HG03280 (cell line): Measurements from ENCODE around the gene PRKAR1B.

Source experiments
- ATAC-seq: cut with Tn5 transposase; IDR thresholded peaks from one replicate; pipeline ENCODE4 v1.9.1; 2021; ENCODE audit warnings: mild to moderate bottlenecking, moderate library complexity; ENCODE audit not compliant: unreplicated experiment

The PRKAR1B gene

GRCh38 chr7:514651-515598 is 212.2 kb downstream of the PRKAR1B start:
- ATAC-seq = no peak

GRCh38 chr7:514242-514641 is 212.8 kb downstream of the PRKAR1B start:
- no peak for ATAC-seq

GRCh38 chr7:513521-514166 is 213.4 kb downstream of the PRKAR1B start:
- ATAC-seq = no peak

- no peak for ATAC-seq
Observed at GRCh38 chr7:512541-513311, 214.4 kb downstream of the PRKAR1B start.

- no peak for ATAC-seq
Observed at GRCh38 chr7:512146-512510, 215.0 kb downstream of the PRKAR1B start.

- ATAC-seq = no peak
Observed at GRCh38 chr7:511476-512145, 215.5 kb downstream of the PRKAR1B start.

GRCh38 chr7:510782-511281 is 216.2 kb downstream of the PRKAR1B start:
- no peak for ATAC-seq

GRCh38 chr7:510131-510481 is 217.0 kb downstream of the PRKAR1B start:
- no peak for ATAC-seq

- ATAC-seq = no peak
Observed at GRCh38 chr7:509426-510130, 217.5 kb downstream of the PRKAR1B start.

GRCh38 chr7:508461-509170 is 218.5 kb downstream of the PRKAR1B start:
- no peak for ATAC-seq

GRCh38 chr7:507623-508300 is 219.3 kb downstream of the PRKAR1B start:
- ATAC-seq = no peak

GRCh38 chr7:506921-507622 is 220.0 kb downstream of the PRKAR1B start:
- ATAC-seq = no peak

- no peak for ATAC-seq
Observed at GRCh38 chr7:506391-506831, 220.7 kb downstream of the PRKAR1B start.

GRCh38 chr7:505171-505570 is 221.9 kb downstream of the PRKAR1B start:
- ATAC-seq = no peak

GRCh38 chr7:504221-505111 is 222.6 kb downstream of the PRKAR1B start:
- ATAC-seq = no peak

- ATAC-seq = no peak
Observed at GRCh38 chr7:503575-504111, 223.4 kb downstream of the PRKAR1B start.

GRCh38 chr7:502296-502695 is 224.8 kb downstream of the PRKAR1B start:
- no peak for ATAC-seq
